GM23338 (cell line): ENCODE results near the gene PPP1R36.

ENCODE experiments used
- CREB1 ChIP-seq: fragments of 250-450 bp; sonication (Bioruptor Pico); IDR thresholded peaks from 2 replicates; pipeline ENCODE4 v1.5.0; 2020; ENCODE audit warnings: low read depth, mild to moderate bottlenecking, moderate library complexity
- EZH2 ChIP-seq: fragments of 200-600 bp; sonication (generic); IDR thresholded peaks from one replicate; pipeline ENCODE4 v1.8.0; 2017; ENCODE audit warnings: antibody characterized with exemption, mild to moderate bottlenecking, low read depth; ENCODE audit not compliant: unreplicated experiment
- EZH2phosphoT487 ChIP-seq: fragments of 200-600 bp; sonication (generic); IDR thresholded peaks from one replicate; pipeline ENCODE4 v1.8.1; 2018; ENCODE audit warnings: antibody characterized with exemption; ENCODE audit not compliant: unreplicated experiment
- JUNB ChIP-seq: IDR thresholded peaks from one replicate; pipeline ENCODE4 v1.6.1; 2016; ENCODE audit warnings: antibody characterized with exemption; ENCODE audit not compliant: unreplicated experiment
- POLR2AphosphoS5 ChIP-seq: IDR thresholded peaks from 2 replicates; pipeline ENCODE4 v1.6.1; 2016; ENCODE audit warnings: antibody characterized with exemption, low read depth
- ZNF114 ChIP-seq: fragments of 250-450 bp; sonication (Bioruptor Pico); IDR thresholded peaks from 2 replicates; pipeline ENCODE4 v1.5.0; 2020; ENCODE audit warnings: mild to moderate bottlenecking, moderate library complexity
- TF ChIP-seq, protein P1 (sequence below), 2 experiments: fragments of 200-600 bp in 1 of 2; sonication (generic) in 1 of 2; conservative IDR thresholded peaks; 2 replicates each; pipeline versions ENCODE4 v1.5.1 to v1.6.1; 2016 to 2017; ENCODE audit warnings: antibody characterized with exemption in 2 of 2, low read depth in 2 of 2, mild to moderate bottlenecking in 2 of 2, moderate library complexity in 1 of 2
- TF ChIP-seq, protein P2 (sequence below): IDR thresholded peaks from one replicate; pipeline ENCODE4 v1.6.1; 2018; ENCODE audit warnings: antibody characterized with exemption; ENCODE audit not compliant: unreplicated experiment
- TF ChIP-seq, protein P3 (sequence below): fragments of 250-450 bp; sonication (Bioruptor Pico); IDR thresholded peaks from 2 replicates; pipeline ENCODE4 v1.5.0; 2020; ENCODE audit warnings: mild to moderate bottlenecking, moderate library complexity

DNA sequence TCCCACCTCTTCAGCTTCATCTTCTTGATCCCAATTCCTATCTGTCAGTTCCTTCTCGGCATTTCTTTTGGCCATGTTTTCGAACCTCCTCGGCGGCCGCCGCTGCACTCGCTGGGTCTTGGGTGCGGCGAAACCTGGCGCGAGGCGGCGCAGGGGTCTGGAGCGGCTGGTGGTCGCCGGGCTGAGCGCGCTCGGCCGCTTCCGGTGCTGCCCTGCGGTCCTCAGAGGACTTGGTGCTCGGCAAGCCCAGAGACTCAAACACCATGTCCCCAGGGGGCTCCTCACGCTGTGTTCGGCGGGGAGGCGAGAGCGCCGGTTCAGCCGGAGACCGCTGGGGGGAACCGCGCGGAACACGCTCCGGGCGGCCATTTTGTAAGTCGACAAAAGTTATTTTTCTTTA, 51.8 kb downstream of the PPP1R36 start:
- TF ChIP-seq POLR2AphosphoS5: no peak
- TF ChIP-seq, protein P1, sequence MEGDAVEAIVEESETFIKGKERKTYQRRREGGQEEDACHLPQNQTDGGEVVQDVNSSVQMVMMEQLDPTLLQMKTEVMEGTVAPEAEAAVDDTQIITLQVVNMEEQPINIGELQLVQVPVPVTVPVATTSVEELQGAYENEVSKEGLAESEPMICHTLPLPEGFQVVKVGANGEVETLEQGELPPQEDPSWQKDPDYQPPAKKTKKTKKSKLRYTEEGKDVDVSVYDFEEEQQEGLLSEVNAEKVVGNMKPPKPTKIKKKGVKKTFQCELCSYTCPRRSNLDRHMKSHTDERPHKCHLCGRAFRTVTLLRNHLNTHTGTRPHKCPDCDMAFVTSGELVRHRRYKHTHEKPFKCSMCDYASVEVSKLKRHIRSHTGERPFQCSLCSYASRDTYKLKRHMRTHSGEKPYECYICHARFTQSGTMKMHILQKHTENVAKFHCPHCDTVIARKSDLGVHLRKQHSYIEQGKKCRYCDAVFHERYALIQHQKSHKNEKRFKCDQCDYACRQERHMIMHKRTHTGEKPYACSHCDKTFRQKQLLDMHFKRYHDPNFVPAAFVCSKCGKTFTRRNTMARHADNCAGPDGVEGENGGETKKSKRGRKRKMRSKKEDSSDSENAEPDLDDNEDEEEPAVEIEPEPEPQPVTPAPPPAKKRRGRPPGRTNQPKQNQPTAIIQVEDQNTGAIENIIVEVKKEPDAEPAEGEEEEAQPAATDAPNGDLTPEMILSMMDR (conservative IDR thresholded peaks at IDR 0.05; ENCODE audit: low read depth in 2 of 2): no peak
- TF ChIP-seq, protein P2, sequence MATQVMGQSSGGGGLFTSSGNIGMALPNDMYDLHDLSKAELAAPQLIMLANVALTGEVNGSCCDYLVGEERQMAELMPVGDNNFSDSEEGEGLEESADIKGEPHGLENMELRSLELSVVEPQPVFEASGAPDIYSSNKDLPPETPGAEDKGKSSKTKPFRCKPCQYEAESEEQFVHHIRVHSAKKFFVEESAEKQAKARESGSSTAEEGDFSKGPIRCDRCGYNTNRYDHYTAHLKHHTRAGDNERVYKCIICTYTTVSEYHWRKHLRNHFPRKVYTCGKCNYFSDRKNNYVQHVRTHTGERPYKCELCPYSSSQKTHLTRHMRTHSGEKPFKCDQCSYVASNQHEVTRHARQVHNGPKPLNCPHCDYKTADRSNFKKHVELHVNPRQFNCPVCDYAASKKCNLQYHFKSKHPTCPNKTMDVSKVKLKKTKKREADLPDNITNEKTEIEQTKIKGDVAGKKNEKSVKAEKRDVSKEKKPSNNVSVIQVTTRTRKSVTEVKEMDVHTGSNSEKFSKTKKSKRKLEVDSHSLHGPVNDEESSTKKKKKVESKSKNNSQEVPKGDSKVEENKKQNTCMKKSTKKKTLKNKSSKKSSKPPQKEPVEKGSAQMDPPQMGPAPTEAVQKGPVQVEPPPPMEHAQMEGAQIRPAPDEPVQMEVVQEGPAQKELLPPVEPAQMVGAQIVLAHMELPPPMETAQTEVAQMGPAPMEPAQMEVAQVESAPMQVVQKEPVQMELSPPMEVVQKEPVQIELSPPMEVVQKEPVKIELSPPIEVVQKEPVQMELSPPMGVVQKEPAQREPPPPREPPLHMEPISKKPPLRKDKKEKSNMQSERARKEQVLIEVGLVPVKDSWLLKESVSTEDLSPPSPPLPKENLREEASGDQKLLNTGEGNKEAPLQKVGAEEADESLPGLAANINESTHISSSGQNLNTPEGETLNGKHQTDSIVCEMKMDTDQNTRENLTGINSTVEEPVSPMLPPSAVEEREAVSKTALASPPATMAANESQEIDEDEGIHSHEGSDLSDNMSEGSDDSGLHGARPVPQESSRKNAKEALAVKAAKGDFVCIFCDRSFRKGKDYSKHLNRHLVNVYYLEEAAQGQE: no peak
- TF ChIP-seq EZH2: no peak
- TF ChIP-seq JUNB: no peak
- TF ChIP-seq EZH2phosphoT487: no peak
- no peak for TF ChIP-seq ZNF114 (CRISPR knock-in tag)
- TF ChIP-seq, protein P3, sequence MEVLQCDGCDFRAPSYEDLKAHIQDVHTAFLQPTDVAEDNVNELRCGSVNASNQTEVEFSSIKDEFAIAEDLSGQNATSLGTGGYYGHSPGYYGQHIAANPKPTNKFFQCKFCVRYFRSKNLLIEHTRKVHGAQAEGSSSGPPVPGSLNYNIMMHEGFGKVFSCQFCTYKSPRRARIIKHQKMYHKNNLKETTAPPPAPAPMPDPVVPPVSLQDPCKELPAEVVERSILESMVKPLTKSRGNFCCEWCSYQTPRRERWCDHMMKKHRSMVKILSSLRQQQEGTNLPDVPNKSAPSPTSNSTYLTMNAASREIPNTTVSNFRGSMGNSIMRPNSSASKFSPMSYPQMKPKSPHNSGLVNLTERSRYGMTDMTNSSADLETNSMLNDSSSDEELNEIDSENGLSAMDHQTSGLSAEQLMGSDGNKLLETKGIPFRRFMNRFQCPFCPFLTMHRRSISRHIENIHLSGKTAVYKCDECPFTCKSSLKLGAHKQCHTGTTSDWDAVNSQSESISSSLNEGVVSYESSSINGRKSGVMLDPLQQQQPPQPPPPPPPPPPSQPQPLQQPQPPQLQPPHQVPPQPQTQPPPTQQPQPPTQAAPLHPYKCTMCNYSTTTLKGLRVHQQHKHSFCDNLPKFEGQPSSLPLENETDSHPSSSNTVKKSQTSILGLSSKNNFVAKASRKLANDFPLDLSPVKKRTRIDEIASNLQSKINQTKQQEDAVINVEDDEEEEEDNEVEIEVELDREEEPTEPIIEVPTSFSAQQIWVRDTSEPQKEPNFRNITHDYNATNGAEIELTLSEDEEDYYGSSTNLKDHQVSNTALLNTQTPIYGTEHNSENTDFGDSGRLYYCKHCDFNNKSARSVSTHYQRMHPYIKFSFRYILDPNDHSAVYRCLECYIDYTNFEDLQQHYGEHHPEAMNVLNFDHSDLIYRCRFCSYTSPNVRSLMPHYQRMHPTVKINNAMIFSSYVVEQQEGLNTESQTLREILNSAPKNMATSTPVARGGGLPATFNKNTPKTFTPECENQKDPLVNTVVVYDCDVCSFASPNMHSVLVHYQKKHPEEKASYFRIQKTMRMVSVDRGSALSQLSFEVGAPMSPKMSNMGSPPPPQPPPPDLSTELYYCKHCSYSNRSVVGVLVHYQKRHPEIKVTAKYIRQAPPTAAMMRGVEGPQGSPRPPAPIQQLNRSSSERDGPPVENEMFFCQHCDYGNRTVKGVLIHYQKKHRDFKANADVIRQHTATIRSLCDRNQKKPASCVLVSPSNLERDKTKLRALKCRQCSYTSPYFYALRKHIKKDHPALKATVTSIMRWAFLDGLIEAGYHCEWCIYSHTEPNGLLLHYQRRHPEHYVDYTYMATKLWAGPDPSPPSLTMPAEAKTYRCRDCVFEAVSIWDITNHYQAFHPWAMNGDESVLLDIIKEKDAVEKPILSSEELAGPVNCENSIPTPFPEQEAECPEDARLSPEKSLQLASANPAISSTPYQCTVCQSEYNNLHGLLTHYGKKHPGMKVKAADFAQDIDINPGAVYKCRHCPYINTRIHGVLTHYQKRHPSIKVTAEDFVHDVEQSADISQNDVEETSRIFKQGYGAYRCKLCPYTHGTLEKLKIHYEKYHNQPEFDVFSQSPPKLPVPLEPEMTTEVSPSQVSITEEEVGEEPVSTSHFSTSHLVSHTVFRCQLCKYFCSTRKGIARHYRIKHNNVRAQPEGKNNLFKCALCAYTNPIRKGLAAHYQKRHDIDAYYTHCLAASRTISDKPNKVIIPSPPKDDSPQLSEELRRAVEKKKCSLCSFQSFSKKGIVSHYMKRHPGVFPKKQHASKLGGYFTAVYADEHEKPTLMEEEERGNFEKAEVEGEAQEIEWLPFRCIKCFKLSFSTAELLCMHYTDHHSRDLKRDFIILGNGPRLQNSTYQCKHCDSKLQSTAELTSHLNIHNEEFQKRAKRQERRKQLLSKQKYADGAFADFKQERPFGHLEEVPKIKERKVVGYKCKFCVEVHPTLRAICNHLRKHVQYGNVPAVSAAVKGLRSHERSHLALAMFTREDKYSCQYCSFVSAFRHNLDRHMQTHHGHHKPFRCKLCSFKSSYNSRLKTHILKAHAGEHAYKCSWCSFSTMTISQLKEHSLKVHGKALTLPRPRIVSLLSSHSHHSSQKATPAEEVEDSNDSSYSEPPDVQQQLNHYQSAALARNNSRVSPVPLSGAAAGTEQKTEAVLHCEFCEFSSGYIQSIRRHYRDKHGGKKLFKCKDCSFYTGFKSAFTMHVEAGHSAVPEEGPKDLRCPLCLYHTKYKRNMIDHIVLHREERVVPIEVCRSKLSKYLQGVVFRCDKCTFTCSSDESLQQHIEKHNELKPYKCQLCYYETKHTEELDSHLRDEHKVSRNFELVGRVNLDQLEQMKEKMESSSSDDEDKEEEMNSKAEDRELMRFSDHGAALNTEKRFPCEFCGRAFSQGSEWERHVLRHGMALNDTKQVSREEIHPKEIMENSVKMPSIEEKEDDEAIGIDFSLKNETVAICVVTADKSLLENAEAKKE: no peak
- TF ChIP-seq CREB1 (CRISPR knock-in tag): no peak
